HG03039 (cell line): ENCODE measurements around the gene AARS2.

Experiments
- ATAC-seq: cut with Tn5 transposase; IDR thresholded peaks from one replicate; pipeline ENCODE4 v1.9.1; 2021; ENCODE audit warnings: mild to moderate bottlenecking, moderate library complexity; ENCODE audit not compliant: unreplicated experiment

Gene AARS2

GRCh38 chr6:44251576-44252524 is 61.3 kb downstream of the AARS2 start:
- no peak for ATAC-seq

GRCh38 chr6:44250718-44251123 is 62.4 kb downstream of the AARS2 start:
- ATAC-seq: no peak

- no peak for ATAC-seq
These were observed 63.0 kb downstream of the AARS2 start for GRCh38 chr6:44250067-44250717.
